Lung (tissue), 12 donors: ENCODE data around the gene TRIM72. TPM values are rescaled to one million over a fixed set of nuclear protein-coding genes. Genes with fewer than 3 reads are reported as not detected.

Experiments
- ATAC-seq: fragments of 200-7000 bp; cut with Tn5 transposase; one replicate; pipeline ENCODE4 v1.9.1; 2020; ENCODE audit warnings: moderate number of reproducible peaks; ENCODE audit not compliant: insufficient read depth, low FRiP score
- DNase-seq, 3 donors: peaks; one replicate each; pipeline ENCODE4 v3.0.0-alpha.2; 2013 to 2017
- H3K27ac ChIP-seq, 2 donors: one replicate each; pipeline ENCODE4 v1.5.1; 2013; ENCODE audit warnings: mild to moderate bottlenecking in 2 of 2, moderate library complexity in 2 of 2, control low read depth in 1 of 2, inconsistent platforms in 1 of 2, low read depth in 1 of 2, low read length in 1 of 2
- H3K27me3 ChIP-seq, 3 donors: one replicate each; pipeline ENCODE4 v1.5.1; 2013; ENCODE audit warnings: low read length in 2 of 3; ENCODE audit not compliant: control insufficient read depth in 3 of 3, insufficient read depth in 3 of 3
- H3K36me3 ChIP-seq, 4 donors: one replicate each; pipeline ENCODE4 v1.5.1; 2013; ENCODE audit warnings: low read length in 4 of 4, mild to moderate bottlenecking in 1 of 4, moderate library complexity in 1 of 4; ENCODE audit not compliant: control insufficient read depth in 4 of 4, insufficient read depth in 4 of 4
- H3K4me1 ChIP-seq, 5 donors: one replicate each; pipeline ENCODE4 v1.5.1; 2013; ENCODE audit warnings: low read length in 5 of 5, mild to moderate bottlenecking in 2 of 5, moderate library complexity in 1 of 5; ENCODE audit not compliant: control insufficient read depth in 5 of 5, insufficient read depth in 5 of 5
- H3K4me3 ChIP-seq: one replicate; pipeline ENCODE4 v1.5.1; 2013; ENCODE audit warnings: mild to moderate bottlenecking, control low read depth, moderate library complexity
- H3K9ac ChIP-seq, 2 donors: one replicate each; pipeline ENCODE4 v1.5.1; 2013; ENCODE audit warnings: low read length in 2 of 2, control low read depth in 1 of 2; ENCODE audit not compliant: insufficient read depth in 1 of 2
- H3K9me3 ChIP-seq, 4 donors: one replicate each; pipeline ENCODE4 v1.5.1; 2013; ENCODE audit warnings: low read length in 3 of 4, mild to moderate bottlenecking in 1 of 4, moderate library complexity in 1 of 4; ENCODE audit not compliant: control insufficient read depth in 4 of 4, insufficient read depth in 3 of 4
- WGBS, 2 donors: extraction: QIAGEN DNeasy Blood & Tissue Kit; methylation state at CpG; one replicate each; pipeline ENCODE4 v1.1.7; 2013; 5-methylcytosine and 5-hydroxymethylcytosine counted together
- polyA plus RNA-seq, 2 donors: library from polyadenylated mRNA; stranded (reverse); fragments of 200-250 nt; gene quantifications; one replicate each; pipeline ENCODE4 v1.2.1, GENCODE V29; 2013
- total RNA-seq, 2 donors: library from RNA; depleted of rRNA in 1 of 2; stranded (reverse); fragments of >200 nt in 1 of 2; gene quantifications; one replicate each; pipeline ENCODE4 v1.2.1, GENCODE V29; 2014 to 2021
- TF ChIP-seq, protein P1 (sequence below): IDR thresholded peaks from 2 replicates; pipeline ENCODE4 v1.5.1; 2012; ENCODE audit warnings: mild to moderate bottlenecking; ENCODE audit errors: control extremely low read depth, extremely low read depth
- donor health status: control.
- donor health status: control.
- donor health status: Bipolar disorder and iron deficiency.
- donor health status: healthy.
- donor health status: DM: yes; HTN: yes; CAD: no.

Gene TRIM72
- total and polyA plus RNA-seq, 4 donors: 0.02 to 0.09 (median 0.03) TPM; not detected in 1

DNA sequence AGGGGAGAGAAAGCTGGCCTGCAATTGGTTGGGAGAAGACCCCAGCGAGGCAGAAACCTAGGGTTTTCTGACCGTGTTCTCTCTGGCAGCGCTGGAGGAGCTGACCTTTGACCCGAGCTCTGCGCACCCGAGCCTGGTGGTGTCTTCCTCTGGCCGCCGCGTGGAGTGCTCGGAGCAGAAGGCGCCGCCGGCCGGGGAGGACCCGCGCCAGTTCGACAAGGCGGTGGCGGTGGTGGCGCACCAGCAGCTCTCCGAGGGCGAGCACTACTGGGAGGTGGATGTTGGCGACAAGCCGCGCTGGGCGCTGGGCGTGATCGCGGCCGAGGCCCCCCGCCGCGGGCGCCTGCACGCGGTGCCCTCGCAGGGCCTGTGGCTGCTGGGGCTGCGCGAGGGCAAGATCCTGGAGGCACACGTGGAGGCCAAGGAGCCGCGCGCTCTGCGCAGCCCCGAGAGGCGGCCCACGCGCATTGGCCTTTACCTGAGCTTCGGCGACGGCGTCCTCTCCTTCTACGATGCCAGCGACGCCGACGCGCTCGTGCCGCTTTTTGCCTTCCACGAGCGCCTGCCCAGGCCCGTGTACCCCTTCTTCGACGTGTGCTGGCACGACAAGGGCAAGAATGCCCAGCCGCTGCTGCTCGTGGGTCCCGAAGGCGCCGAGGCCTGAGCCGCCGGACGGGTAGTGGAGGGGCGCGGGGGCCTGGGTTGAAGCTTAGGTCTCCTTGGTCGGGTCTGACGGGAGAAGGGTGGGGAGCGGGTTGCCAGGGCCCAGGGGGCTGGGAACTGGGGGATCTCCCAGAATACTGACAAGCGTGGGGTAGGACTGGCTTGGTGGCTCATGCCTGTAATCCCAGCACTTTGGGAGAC is 10.4 kb downstream of the TRIM72 start:
- ATAC-seq (no peak), DNase-seq (no peak)
- H3K27me3 ChIP-seq: peaks cover 0 to 14% (median 0%) of the 10 kb centered on the region in 3 donors
- no peaks in the 10 kb centered on the region for H3K36me3 ChIP-seq
- 76 to 85% methylated on average over 80 of the region's 80 CpGs for WGBS, 2 donors
- no peak overlapping the region for H3K9ac ChIP-seq
- no peaks in the 10 kb centered on the region for H3K4me1 ChIP-seq
- H3K9me3 ChIP-seq: no peaks in the 10 kb centered on the region
- no peak overlapping the region for H3K4me3 ChIP-seq
- TF ChIP-seq, protein P1, sequence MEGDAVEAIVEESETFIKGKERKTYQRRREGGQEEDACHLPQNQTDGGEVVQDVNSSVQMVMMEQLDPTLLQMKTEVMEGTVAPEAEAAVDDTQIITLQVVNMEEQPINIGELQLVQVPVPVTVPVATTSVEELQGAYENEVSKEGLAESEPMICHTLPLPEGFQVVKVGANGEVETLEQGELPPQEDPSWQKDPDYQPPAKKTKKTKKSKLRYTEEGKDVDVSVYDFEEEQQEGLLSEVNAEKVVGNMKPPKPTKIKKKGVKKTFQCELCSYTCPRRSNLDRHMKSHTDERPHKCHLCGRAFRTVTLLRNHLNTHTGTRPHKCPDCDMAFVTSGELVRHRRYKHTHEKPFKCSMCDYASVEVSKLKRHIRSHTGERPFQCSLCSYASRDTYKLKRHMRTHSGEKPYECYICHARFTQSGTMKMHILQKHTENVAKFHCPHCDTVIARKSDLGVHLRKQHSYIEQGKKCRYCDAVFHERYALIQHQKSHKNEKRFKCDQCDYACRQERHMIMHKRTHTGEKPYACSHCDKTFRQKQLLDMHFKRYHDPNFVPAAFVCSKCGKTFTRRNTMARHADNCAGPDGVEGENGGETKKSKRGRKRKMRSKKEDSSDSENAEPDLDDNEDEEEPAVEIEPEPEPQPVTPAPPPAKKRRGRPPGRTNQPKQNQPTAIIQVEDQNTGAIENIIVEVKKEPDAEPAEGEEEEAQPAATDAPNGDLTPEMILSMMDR: no peak
- H3K27ac ChIP-seq: no peak overlapping the region

DNA sequence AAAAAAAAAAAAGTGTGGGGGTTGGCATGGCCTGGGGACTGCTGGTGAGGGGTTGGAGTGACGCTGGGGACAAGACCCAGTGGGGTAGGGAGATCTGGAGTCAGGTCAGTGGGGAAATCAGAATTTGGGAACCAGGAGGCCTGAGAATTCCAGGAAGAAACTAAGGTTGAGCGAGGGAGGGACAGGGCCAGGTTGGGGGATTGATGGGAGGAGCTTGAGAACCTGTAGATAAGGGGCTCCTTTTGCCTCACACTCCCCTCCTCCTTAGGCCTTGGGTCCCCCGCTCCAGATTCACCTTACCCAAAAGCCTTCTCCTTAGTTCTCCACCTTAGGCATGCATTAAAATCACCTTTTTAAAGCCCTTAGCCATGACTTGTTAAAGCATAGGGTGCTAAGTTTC is 11.3 kb downstream of the TRIM72 start:
- peaks cover 0 to 12% (median 0%) of the 10 kb centered on the region in 3 donors for H3K27me3 ChIP-seq
- H3K9ac ChIP-seq: no peak overlapping the region
- WGBS, 2 donors: 95 to 100% methylated on average over 3 of the region's 3 CpGs
- no peak overlapping the region for H3K4me3 ChIP-seq
- TF ChIP-seq, protein P1: no peak
- DNase-seq (no peak), ATAC-seq (no peak)
- no peaks in the 10 kb centered on the region for H3K4me1 ChIP-seq
- no peak overlapping the region for H3K27ac ChIP-seq
- no peaks in the 10 kb centered on the region for H3K9me3 ChIP-seq
- H3K36me3 ChIP-seq: no peaks in the 10 kb centered on the region

DNA sequence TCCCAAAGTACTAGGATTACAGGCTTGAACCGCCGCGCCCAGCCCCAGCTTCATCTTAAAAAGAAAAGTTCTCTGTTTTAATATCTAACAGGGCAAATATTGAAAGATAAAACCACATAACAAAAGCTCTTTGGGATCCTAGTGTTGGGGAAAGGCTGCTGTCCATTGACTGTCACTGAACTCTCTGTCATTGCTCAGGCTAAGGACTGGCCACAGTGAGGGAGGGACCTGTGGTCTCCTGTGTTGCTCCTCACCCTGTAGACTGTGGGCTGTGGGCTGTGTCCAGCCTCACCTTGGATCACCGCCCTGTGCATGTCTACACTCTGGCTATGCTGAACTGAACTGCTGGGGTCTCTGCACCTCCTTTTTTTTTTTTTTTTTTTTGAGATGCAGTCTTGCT is 14.3 kb downstream of the TRIM72 start:
- no peak overlapping the region for H3K9ac ChIP-seq
- H3K9me3 ChIP-seq: no peaks in the 10 kb centered on the region
- no peaks in the 10 kb centered on the region for H3K27me3 ChIP-seq
- no peak overlapping the region for H3K4me3 ChIP-seq
- H3K36me3 ChIP-seq: no peaks in the 10 kb centered on the region
- 89 to 91% methylated on average over 4 of the region's 4 CpGs for WGBS, 2 donors
- TF ChIP-seq, protein P1: no peak
- no peaks in the 10 kb centered on the region for H3K4me1 ChIP-seq
- no peak for DNase-seq
- ATAC-seq: no peak
- H3K27ac ChIP-seq: no peak overlapping the region
